Breast epithelium (tissue), 4 donors: Measurements from ENCODE around the gene NATD1. TPM values are rescaled to one million over a fixed set of nuclear protein-coding genes. Genes with fewer than 3 reads are reported as not detected.

ENCODE experiments used
- DNase-seq, 2 donors: peaks; one replicate each; pipeline ENCODE4 v3.0.0-alpha.2; 2019; ENCODE audit warnings: low spot score in 2 of 2
- H3K27ac ChIP-seq, 2 donors: fragments of 200-600 bp; sonication (generic) in 1 of 2; one replicate each; pipeline ENCODE4 v1.5.1; 2016 to 2019; ENCODE audit warnings: mild to moderate bottlenecking in 1 of 2
- H3K27me3 ChIP-seq, 2 donors: fragments of 200-600 bp; sonication (generic) in 1 of 2; one replicate each; pipeline versions ENCODE4 v1.5.1 to v1.6.0; 2017 to 2019; ENCODE audit warnings: control low read depth in 1 of 2, mild to moderate bottlenecking in 1 of 2
- H3K36me3 ChIP-seq: fragments of 200-600 bp; one replicate; pipeline ENCODE4 v1.5.1; 2019
- H3K4me1 ChIP-seq, 2 donors: fragments of 200-600 bp; sonication (generic); one replicate each; pipeline ENCODE4 v1.5.1; 2016 to 2019; ENCODE audit warnings: control low read depth in 1 of 2
- H3K4me3 ChIP-seq, 3 donors: fragments of 200-600 bp; sonication (generic); 1 replicate in 2 of 3; 2 replicates in 1 of 3; pipeline ENCODE4 v1.5.1; 2016 to 2019; ENCODE audit warnings: mild to moderate bottlenecking in 3 of 3, moderate library complexity in 2 of 3
- H3K9me3 ChIP-seq, 2 donors: fragments of 200-600 bp; sonication (generic) in 1 of 2; one replicate each; pipeline ENCODE4 v1.5.1; 2016 to 2019; ENCODE audit warnings: control low read depth in 1 of 2
- POLR2A ChIP-seq: fragments of 450-650 bp; IDR thresholded peaks from one replicate; pipeline ENCODE4 v1.6.1; 2016; ENCODE audit warnings: antibody characterized with exemption, mild to moderate bottlenecking, moderate library complexity
- POLR2AphosphoS5 ChIP-seq, 3 donors: sonication (generic); formaldehyde crosslinking; IDR thresholded peaks; one replicate each; pipeline ENCODE4 v1.6.1; 2017; ENCODE audit warnings: antibody characterized with exemption in 3 of 3
- intact Hi-C: fragments of 100-400 bp; cut with DNase I; formaldehyde crosslinking; loops from one replicate; pipeline ENCODE4 v1.15.1; 2023; ENCODE audit warnings: low total_unique reads
- total RNA-seq, 3 donors: library from RNA; depleted of rRNA; stranded (reverse); fragments of >200 nt; gene quantifications; one replicate each; pipeline ENCODE4 v1.1.0, GENCODE V29; 2016
- TF ChIP-seq, protein P1 (sequence below), 3 donors: fragments of 450-650 bp; IDR thresholded peaks; one replicate each; pipeline ENCODE4 v1.5.1; 2016 to 2017; ENCODE audit warnings: antibody characterized with exemption in 3 of 3, mild to moderate bottlenecking in 3 of 3, moderate library complexity in 3 of 3

The NATD1 gene
- total RNA-seq, 3 donors from 2014 or later, result 8.2 to 11.8 (median 8.6) TPM

DNA sequence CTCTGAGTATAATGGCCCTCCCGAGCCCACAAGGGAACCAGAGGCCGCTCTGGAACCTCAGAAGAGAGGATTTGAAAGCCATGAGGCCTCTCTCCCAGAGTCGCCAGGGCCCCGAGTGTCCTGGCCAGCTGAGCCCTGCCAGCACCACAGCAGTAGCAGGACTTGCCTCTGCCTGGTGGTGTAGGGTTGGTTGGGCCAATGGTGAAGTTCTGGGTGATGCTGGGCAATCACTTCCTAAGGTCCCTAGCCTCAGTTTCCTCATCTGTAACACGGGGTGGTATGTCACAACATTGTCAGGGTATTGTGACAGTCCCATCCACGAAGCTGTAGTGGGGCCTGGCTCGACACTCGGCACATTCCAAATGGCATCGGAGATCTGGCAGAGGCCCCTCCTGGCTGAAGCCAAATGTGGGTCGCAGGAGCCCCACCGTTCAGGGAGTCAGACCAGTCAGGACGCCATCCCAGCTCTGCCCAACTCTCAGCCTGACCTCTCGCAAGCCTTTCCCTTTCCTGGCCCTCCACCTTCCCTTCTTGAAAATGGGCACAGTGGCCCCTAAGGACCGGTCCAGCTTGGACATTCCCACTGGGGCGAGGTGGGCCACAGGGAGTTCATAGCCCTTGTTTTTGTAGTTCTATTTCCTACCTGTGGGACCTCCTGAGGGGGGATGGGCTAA is 1.7 kb downstream of the NATD1 start:
- Histone ChIP-seq H3K4me1 (peaks cover 5 to 10% of the 10 kb centered on the region in 2 donors), H3K4me3 (peak overlapping the region in 2 of 3 donors; percentile 74 to 93), H3K27ac (peak overlapping the region; percentile 54 to 88), H3K27me3 (no peaks in the 10 kb centered on the region), H3K9me3 (no peaks in the 10 kb centered on the region), H3K36me3 (no peaks in the 10 kb centered on the region)
- no peak for DNase-seq
- intact Hi-C loops, result loop anchor here (2.0 kb wide), 1 partner anchor 23 kb away; no protein-coding TSS in a partner anchor
- TF ChIP-seq, protein P1, sequence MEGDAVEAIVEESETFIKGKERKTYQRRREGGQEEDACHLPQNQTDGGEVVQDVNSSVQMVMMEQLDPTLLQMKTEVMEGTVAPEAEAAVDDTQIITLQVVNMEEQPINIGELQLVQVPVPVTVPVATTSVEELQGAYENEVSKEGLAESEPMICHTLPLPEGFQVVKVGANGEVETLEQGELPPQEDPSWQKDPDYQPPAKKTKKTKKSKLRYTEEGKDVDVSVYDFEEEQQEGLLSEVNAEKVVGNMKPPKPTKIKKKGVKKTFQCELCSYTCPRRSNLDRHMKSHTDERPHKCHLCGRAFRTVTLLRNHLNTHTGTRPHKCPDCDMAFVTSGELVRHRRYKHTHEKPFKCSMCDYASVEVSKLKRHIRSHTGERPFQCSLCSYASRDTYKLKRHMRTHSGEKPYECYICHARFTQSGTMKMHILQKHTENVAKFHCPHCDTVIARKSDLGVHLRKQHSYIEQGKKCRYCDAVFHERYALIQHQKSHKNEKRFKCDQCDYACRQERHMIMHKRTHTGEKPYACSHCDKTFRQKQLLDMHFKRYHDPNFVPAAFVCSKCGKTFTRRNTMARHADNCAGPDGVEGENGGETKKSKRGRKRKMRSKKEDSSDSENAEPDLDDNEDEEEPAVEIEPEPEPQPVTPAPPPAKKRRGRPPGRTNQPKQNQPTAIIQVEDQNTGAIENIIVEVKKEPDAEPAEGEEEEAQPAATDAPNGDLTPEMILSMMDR (IDR thresholded peaks at IDR 0.05), result no peak
- no peak for TF ChIP-seq POLR2A
- TF ChIP-seq POLR2AphosphoS5 (IDR thresholded peaks at IDR 0.05), result no peak

DNA sequence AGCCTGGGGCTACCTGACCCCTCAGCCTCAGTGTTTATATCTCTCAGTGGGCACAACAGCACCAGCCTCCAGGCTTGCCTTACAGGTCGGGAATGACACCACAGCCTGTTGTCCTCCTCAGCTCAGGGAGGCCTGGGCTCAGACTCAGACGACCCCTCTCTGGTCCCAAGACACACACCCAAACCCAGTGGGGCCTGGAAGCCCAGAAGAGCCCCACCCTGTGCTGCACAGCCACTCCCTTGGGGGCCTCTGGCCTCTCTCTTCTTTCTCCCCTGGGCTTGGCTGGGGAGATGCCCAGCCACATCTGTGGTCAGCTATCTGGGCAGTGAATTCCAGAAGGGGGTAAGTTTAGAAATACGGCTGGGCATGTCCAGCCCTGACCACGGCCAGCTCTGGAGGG is 2.4 kb downstream of the NATD1 start:
- peaks cover 5 to 10% of the 10 kb centered on the region in 2 donors for H3K4me1 ChIP-seq
- H3K9me3 ChIP-seq, result no peaks in the 10 kb centered on the region
- H3K27me3 ChIP-seq, result no peaks in the 10 kb centered on the region
- peak overlapping the region in 1 of 3 donors; percentile 93 for H3K4me3 ChIP-seq
- H3K27ac ChIP-seq, result peak overlapping the region; percentile 46 to 58
- TF ChIP-seq POLR2AphosphoS5 (IDR thresholded peaks at IDR 0.05) (no peak), POLR2A (no peak)
- TF ChIP-seq, protein P1 (IDR thresholded peaks at IDR 0.05), result no peak
- H3K36me3 ChIP-seq, result no peaks in the 10 kb centered on the region
- no peak for DNase-seq
- intact Hi-C loops, result no loop called here

DNA sequence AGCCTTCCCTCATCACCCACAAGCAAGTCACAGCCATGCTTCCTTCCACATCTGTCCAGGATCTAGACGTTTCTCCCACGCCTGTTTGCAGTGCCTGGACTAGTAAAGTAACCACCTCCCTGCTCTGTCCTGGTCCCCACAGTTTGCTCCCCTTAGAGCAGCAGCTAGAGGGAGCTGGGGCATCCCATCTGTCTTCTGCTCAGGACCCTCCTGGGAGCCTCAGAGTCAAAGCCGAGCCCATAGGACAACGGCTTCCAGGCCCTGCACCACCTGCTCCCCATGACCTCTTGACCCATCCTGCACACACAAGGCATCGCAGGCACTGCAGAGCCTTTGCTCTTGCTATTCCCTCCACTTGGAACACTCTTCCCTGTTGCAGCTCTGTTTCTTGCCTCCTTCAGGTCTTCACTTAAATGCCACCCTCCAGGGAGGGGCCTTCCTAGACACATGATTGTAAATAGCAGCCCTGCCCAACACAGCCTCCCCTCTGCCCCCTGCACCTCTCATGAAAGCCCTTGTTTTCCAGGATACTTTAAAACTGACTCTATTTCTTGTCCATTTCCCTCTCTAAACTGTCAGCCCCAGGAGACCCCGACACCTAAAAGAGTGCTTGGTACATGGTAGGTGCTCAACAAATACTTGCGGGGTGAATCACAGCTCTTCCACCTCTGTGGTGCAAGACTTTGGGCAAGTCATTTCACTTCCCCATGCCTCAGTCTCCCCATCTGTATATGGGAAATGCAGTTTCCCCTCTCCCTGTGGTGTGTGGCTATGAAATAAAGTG is 3.1 kb downstream of the NATD1 start:
- TF ChIP-seq POLR2AphosphoS5 (IDR thresholded peaks at IDR 0.05), result no peak
- TF ChIP-seq POLR2A, result no peak
- TF ChIP-seq, protein P1 (IDR thresholded peaks at IDR 0.05), result no peak
- peaks cover 5 to 10% of the 10 kb centered on the region in 2 donors for H3K4me1 ChIP-seq
- peak overlapping the region; percentile 46 to 58 for H3K27ac ChIP-seq
- no peak overlapping the region for H3K4me3 ChIP-seq
- H3K27me3 ChIP-seq, result no peaks in the 10 kb centered on the region
- no peak for DNase-seq
- no peaks in the 10 kb centered on the region for H3K36me3 ChIP-seq
- intact Hi-C loops, result no loop called here
- no peaks in the 10 kb centered on the region for H3K9me3 ChIP-seq

DNA sequence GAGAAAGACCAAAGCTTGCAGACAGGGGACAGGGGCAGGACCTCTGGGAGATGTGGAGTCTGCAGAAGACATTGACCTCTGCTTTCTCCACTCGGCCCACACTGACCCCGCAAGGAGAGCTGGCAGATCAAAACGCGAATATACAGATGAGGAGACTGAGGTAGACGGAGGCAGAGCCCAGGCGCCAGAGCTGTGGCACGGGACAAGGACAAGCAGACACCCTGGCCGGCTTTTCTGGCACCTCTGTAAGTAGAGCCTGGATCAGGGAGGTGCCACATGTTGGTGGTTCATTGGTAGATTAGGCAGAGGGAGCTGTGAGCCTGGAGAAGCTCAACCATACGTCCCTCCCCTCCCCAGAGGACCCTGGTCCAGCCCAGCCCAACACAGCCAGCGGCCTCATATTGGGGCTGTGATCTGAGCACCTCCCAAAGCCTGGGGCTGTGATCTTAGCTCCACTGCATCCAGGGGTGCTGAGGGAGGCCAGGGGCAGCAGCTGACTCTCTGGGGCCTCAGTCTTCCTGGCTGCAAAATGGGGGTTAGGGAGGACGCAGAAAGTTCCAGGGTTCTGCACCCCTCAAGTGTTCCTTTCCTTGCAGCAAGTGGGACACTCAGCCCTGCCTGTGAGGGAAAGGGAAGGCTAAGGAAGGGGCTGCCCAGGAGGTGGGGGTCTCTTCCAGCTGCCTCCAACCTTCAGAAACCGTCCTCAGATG is 4.0 kb downstream of the NATD1 start:
- Histone ChIP-seq H3K27me3 (no peaks in the 10 kb centered on the region), H3K36me3 (no peaks in the 10 kb centered on the region), H3K4me3 (no peak overlapping the region), H3K9me3 (no peaks in the 10 kb centered on the region), H3K27ac (peak overlapping the region in 1 of 2 donors; percentile 32), H3K4me1 (peaks cover 5 to 10% of the 10 kb centered on the region in 2 donors)
- TF ChIP-seq, protein P1 (IDR thresholded peaks at IDR 0.05), result no peak
- TF ChIP-seq POLR2A (no peak), POLR2AphosphoS5 (IDR thresholded peaks at IDR 0.05) (no peak)
- intact Hi-C loops, result no loop called here
- no peak for DNase-seq
